Rectal smooth muscle tissue (tissue), 1 donor: ENCODE measurements around the gene TTC6.

Experiments
- H3K27ac ChIP-seq: one replicate; pipeline ENCODE4 v1.7.0; 2013; ENCODE audit warnings: low read depth, low read length, inconsistent platforms
- H3K27me3 ChIP-seq: one replicate; pipeline ENCODE4 v1.7.0; 2013; ENCODE audit warnings: low read length; ENCODE audit not compliant: control insufficient read depth, insufficient read depth
- H3K36me3 ChIP-seq: one replicate; pipeline ENCODE4 v1.7.0; 2013; ENCODE audit warnings: low read length; ENCODE audit not compliant: control insufficient read depth, insufficient read depth
- H3K4me1 ChIP-seq: one replicate; pipeline ENCODE4 v1.7.0; 2013; ENCODE audit warnings: low read length; ENCODE audit not compliant: control insufficient read depth, insufficient read depth
- H3K4me3 ChIP-seq: one replicate; pipeline ENCODE4 v1.7.0; 2013; ENCODE audit warnings: low read length
- H3K9ac ChIP-seq: one replicate; pipeline ENCODE4 v1.7.0; 2013; ENCODE audit warnings: low read length

Gene TTC6

DNA sequence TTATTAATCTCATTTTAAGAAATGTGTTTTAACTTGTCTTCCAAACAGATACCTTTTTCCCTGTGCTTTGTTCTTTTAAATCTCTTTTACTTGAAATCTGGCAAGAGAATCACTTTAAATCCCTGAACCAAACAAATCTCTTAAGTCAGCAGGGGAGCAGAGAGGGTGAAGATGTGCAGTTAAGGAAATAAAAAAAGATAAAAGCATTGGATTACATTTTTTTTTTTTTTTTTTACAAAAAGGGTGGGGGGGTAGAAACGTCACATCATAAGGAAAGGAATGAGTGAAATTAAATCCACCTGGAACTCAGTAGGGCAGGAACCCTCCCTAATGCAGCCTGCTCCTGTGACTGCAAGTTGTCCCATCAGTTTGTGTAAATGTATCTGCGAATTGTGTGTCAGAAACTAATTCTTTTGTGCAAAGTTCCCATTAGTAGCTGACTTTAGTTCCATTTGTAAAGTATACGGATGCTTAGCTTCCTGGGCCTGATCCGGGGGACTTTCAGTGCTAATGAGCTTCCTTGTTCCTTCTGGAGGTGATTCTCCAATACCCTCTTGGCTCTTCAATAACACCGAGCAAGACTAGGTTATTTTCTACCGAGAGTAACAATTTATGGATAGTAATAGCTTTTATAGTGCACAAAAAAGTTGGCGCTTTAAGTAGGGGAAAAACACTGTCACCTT lies 1.5 kb downstream of the TTC6 start:
- Histone ChIP-seq H3K27me3 (peaks cover 39% of the 10 kb centered on the region), H3K4me1 (peaks cover 3% of the 10 kb centered on the region), H3K4me3 (no peak overlapping the region), H3K27ac (no peak overlapping the region), H3K9ac (no peak overlapping the region), H3K36me3 (no peaks in the 10 kb centered on the region)

DNA sequence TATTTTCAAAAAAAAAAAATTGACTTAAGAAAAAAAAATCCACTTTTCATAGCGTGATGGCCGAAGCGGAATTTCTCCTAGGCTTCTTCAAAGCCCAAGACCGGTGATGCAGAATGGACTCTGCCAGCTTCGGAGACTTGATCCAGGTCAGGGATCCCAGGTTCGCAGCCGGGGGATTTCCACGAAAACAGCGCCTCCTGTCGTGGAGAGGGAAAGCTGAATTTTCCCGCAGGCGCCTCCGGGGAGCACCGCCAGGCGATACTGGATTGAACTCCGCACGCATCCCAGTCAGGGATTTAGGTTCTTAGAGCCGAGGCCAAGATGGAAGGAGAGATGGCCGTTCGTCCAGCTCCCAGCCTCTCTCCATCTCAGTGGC lies 2.1 kb downstream of the TTC6 start:
- H3K27me3 ChIP-seq: peaks cover 38% of the 10 kb centered on the region
- H3K27ac ChIP-seq: no peak overlapping the region
- H3K9ac ChIP-seq: no peak overlapping the region
- H3K4me1 ChIP-seq: peaks cover 3% of the 10 kb centered on the region
- no peaks in the 10 kb centered on the region for H3K36me3 ChIP-seq
- peak overlapping the region; percentile 59 for H3K4me3 ChIP-seq

DNA sequence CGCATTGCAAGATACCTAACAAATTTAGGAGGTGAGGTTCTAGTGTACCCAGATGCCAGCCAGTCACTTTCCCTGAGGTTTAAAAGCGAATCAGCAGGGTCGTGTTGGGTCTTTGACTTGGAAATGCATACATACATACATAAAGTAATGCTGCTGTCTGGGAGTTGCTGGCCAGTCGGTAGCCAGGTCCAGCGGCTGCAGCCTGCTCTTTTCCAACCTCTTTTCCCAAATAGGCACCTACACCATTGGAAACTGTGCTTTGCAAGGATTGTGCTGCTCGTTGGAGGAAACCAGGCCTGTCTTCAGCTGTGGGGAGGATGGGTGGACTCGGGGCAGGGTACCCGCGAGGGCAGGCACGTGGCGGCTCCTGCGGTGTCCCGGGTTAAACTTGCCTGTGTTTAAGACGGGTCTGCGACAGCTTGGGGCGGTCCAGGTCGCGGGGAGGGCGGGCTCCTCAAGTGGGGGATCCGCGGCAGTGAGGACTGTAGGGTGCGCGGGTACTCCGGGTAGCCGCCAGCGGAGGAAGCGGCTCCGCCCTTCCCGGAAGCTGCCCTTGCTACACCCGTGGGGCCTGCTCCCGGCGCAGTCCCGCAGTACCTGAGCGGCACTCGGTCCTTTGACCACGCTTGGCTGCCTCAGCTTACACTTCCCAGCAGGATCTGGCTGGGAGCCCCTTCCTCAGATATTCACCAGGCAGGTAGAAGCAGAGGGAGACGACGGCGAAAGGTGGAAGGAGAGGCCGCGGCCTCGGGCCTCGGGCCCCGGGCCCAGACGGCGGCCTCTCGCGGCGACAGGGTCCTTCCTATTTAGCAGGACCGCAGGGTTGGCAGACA lies 2.7 kb downstream of the TTC6 start:
- Histone ChIP-seq H3K27ac (no peak overlapping the region), H3K4me3 (peak overlapping the region; percentile 59), H3K9ac (no peak overlapping the region), H3K36me3 (no peaks in the 10 kb centered on the region), H3K27me3 (peaks cover 38% of the 10 kb centered on the region), H3K4me1 (peaks cover 3% of the 10 kb centered on the region)

DNA sequence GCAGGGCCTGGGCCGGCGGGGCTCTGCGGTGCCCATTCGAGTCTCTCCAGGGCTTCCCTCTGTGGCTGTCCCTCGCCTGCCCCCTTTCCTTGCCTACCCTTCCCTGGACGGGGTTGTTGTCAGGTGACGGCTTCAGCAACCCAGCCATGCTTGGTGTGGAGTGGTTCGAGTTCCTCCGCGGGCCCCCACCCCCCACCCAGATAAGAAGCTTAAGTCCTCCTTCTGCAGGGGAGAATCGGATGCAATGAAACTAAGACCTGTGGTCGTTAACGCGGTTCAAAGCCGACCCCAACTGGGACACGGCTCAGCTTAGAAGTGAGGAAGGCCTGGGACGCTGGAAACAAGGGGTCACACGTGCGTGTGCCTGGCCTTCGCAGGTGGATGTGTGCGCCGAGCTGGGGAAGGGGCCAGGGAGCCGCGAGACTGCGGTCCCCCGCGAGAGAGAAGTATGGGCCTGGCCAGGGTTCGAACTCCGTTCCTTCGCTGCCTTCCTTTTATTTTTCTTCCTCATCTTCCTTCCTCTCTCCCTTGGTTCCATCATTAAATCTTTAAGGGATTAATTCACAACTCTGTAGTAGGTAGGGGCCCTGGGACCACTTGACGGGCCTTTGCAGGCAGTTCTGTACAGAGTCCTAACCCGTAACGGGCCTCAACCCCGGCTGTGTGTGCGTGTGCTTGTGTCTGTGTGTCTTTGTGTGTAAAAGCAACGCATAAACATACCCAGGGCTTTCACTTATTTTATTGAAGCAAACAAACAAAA lies 3.5 kb downstream of the TTC6 start:
- H3K4me3 ChIP-seq: peak overlapping the region; percentile 59
- no peaks in the 10 kb centered on the region for H3K36me3 ChIP-seq
- H3K27me3 ChIP-seq: peaks cover 40% of the 10 kb centered on the region
- H3K4me1 ChIP-seq: peaks cover 3% of the 10 kb centered on the region
- H3K27ac ChIP-seq: no peak overlapping the region
- no peak overlapping the region for H3K9ac ChIP-seq

DNA sequence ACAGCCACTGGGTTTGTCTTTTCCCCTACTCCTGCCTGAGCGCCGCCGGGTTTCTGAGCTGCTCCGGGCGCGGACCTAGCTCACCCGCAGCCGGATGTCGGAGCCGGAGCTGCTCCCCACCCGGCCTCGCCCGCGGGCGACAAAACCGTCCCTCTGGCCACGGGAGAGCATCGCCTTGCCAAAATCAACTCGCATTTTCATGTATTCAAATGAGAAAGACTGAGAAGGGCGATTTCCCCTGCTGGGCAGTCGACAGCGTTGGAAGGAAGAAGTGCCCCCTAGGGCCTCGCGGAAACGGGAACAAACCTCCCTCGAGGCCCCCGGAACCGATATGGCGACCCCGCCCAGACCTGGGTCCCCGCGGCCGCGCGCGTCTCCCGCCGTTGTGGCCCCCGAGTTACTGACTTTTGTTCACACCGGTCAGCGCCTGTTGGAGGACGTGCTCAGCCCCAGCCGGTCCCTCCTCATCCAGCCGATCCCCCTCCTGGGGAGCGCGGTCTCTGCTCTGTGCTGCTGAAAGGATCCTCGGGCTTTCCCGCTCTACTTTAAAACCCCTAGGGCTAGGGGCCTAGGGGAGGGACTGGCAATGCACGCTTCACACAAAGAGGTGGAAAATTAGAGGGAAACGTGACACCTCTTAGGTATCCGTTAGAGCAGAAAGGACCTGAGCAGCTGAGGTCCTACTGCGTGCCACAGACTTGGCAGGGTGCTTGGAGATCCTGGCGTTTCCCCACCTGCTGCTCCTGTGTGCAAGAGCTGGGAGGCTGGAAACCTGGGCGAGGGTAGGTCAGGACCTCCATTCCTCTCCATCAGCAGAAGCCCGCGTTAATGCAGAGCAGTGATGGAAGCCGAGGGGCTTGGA lies 4.3 kb downstream of the TTC6 start:
- Histone ChIP-seq H3K27me3 (peaks cover 35% of the 10 kb centered on the region), H3K36me3 (no peaks in the 10 kb centered on the region), H3K4me1 (no peaks in the 10 kb centered on the region), H3K4me3 (peak overlapping the region; percentile 40), H3K9ac (no peak overlapping the region), H3K27ac (no peak overlapping the region)

DNA sequence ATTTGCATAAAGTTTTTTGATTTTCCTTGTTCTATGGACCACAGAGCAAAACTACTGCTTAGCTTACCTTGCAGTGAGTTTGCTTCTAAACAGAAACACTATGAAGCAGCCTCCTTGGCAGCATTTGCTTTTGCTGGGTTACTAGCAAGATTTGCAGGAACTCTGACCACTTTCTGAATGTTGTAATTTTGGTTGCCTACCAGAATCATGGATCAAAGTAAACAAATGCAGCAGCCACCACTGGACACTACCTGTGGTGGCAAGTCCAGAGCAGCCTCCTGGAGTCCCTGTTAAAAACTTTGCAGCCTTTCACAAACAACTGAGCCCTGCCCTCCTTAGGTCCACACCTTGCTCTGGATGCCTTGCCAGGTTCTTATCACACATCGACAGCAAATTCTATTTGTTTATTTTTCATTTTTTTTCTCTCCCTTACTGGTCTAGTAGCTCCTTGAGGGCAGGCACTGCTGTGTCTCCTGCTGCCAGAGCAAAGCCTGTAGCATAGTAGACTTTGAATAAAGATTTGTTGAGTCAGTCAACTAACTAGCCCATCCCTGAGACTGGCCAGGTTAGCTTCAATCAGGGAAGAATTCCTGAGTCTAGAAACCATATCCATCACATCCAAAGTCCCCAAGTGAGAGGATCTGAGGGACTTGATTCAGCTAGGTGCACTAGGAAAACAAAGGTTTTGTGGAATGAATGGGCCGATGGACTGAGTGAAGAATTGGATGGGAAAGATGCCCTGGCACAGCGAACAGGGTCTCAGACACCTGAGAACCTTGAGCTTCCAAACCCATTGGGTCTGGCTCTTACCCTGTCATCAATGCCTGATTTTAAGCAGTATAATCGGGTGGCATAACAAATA lies 5.7 kb downstream of the TTC6 start:
- peaks cover 35% of the 10 kb centered on the region for H3K27me3 ChIP-seq
- H3K36me3 ChIP-seq: no peaks in the 10 kb centered on the region
- no peak overlapping the region for H3K27ac ChIP-seq
- no peak overlapping the region for H3K9ac ChIP-seq
- no peaks in the 10 kb centered on the region for H3K4me1 ChIP-seq
- H3K4me3 ChIP-seq: no peak overlapping the region

DNA sequence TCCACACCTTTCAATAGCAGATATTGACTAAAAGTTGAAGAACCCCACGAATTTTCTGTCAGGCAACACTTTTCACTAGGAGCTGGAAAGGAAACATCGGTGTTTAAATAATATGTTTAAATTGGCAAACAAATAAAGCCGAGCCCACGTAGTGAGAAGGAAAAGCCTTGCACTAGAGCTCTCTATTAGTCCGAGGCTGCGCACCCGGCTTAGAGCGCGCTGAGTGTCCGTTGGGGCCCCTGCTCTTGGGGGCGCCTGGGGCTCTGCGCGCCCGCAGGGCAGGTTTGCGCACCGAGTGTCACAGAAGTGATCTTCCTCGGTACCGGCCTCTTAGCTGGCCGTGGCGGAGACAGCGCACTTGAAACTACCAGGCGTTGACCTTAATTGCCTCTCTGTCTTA lies 6.4 kb downstream of the TTC6 start:
- no peak overlapping the region for H3K9ac ChIP-seq
- no peak overlapping the region for H3K4me3 ChIP-seq
- H3K27me3 ChIP-seq: peaks cover 35% of the 10 kb centered on the region
- no peaks in the 10 kb centered on the region for H3K4me1 ChIP-seq
- H3K36me3 ChIP-seq: no peaks in the 10 kb centered on the region
- H3K27ac ChIP-seq: no peak overlapping the region

DNA sequence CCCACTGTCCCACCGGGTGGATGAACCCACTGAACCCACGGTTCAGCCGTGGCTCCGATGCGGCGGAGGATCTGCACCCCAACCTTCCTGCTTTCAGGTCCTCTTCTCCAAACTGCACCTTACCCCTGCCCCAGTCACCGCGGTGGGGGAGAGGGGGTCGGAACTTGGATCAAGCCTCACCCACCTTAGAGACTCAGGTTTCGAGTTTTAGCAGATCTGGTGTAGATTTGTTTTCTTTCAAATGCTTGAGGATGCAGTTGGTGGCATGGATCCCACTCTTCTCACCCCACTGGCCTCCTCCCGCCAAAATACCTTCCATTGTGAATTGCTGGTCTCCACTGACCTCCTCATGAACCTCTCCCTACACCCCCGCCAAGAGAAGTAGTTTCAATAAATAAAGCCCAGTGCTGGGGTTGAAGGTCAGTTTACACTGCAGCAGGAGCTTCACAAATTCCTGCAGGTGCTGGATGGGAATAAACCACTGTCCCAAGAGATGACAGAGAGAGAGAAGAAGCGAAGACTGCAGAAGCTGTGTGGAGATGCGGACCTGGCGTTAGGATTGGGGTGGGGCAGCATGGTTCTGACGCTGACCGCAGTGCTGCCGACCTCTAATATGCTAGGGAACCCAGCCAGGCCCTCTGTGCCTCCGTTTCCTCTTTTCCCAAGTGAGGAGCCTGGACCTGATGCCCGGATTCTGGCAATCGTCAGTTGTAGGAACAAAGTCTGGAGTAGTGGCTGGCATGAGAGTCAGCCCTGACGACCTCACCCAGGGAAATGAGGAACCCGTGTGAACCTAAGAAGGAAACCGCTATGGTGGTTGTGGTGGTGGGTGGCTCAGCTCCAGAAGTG lies 7.4 kb downstream of the TTC6 start:
- no peak overlapping the region for H3K9ac ChIP-seq
- no peak overlapping the region for H3K27ac ChIP-seq
- H3K27me3 ChIP-seq: peaks cover 29% of the 10 kb centered on the region
- no peaks in the 10 kb centered on the region for H3K4me1 ChIP-seq
- H3K36me3 ChIP-seq: no peaks in the 10 kb centered on the region
- no peak overlapping the region for H3K4me3 ChIP-seq

DNA sequence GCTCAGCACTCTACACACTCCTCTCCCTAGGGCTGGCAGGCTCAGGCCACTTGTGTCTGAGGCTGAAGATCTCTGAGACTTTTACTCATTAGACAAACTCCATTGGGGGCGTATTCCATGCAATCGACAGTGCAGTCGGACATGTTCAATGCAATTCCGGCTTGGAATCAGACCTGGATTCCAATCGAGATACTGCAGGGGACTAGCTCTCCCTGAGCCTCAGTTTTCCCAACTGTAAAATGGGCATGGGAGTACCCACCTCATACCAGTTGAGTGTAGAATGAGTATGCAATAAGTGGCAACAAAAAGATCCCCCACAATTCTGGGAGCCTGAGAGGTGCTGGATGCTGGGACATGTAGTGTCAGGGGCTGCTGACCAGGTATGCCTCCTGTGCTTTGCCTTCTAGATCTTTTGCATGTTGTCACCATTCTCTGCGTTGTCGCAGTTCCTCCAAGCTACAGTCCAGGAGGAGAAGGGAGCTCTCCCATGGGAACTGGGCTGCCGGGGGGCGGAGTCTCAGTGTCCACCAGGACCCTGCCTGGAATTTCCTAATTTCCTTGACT lies 8.3 kb downstream of the TTC6 start:
- no peak overlapping the region for H3K27ac ChIP-seq
- no peaks in the 10 kb centered on the region for H3K36me3 ChIP-seq
- H3K4me1 ChIP-seq: no peaks in the 10 kb centered on the region
- no peak overlapping the region for H3K4me3 ChIP-seq
- H3K9ac ChIP-seq: no peak overlapping the region
- H3K27me3 ChIP-seq: peaks cover 20% of the 10 kb centered on the region

DNA sequence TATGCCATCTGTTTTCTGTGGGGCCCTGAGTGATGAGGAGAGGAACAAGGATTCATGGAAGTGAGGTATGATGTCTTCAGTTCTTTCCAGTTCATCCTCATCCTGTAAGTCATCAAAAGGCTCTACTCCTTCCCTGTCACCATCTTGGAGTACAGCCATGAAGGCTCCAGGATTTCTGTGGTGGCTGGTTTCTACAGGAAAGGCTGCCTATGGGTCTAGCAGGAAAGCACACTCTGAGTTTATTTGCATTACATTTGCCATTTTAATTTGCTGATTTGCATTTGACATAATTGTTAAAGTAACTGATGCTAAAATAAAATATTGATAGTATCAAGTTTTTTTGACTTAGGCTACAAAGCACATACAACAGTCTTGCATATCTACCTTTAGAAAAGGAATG lies 11.2 kb downstream of the TTC6 start:
- H3K27ac ChIP-seq: no peak overlapping the region
- H3K36me3 ChIP-seq: no peaks in the 10 kb centered on the region
- H3K9ac ChIP-seq: no peak overlapping the region
- no peaks in the 10 kb centered on the region for H3K4me1 ChIP-seq
- H3K27me3 ChIP-seq: peaks cover 8% of the 10 kb centered on the region
- H3K4me3 ChIP-seq: no peak overlapping the region
